H9 (cell line): Measurements from ENCODE around the gene LGMN. TPM values are rescaled to one million over a fixed set of nuclear protein-coding genes. Genes with fewer than 3 reads are reported as not detected.

Experiments
- DNase-seq: peaks from one replicate; pipeline ENCODE4 v3.0.0-alpha.2; 2017
- H2AFZ ChIP-seq: one replicate; pipeline ENCODE4 v1.6.1; 2013; ENCODE audit warnings: mild to moderate bottlenecking, low read length, control low read depth, moderate library complexity
- H2AK5ac ChIP-seq: 2 replicates; pipeline ENCODE4 v1.6.1; 2013; ENCODE audit warnings: low read length, control low read depth, mixed read lengths; ENCODE audit not compliant: insufficient read length
- H2BK120ac ChIP-seq: one replicate; pipeline ENCODE4 v1.6.1; 2013; ENCODE audit warnings: low read depth, mild to moderate bottlenecking, low read length, control low read depth, inconsistent platforms; ENCODE audit not compliant: poor library complexity, severe bottlenecking
- H2BK12ac ChIP-seq: 2 replicates; pipeline ENCODE4 v1.6.1; 2013; ENCODE audit warnings: low read length, control low read depth, mixed read lengths, low read depth; ENCODE audit not compliant: insufficient read length
- H2BK15ac ChIP-seq: 2 replicates; pipeline ENCODE4 v1.6.1; 2013; ENCODE audit warnings: low read depth, low read length, control low read depth
- H2BK20ac ChIP-seq: one replicate; pipeline ENCODE4 v1.6.1; 2013; ENCODE audit warnings: low read depth, mild to moderate bottlenecking, low read length, control low read depth, inconsistent platforms; ENCODE audit not compliant: poor library complexity, severe bottlenecking
- H2BK5ac ChIP-seq: 2 replicates; pipeline ENCODE4 v1.6.1; 2013; ENCODE audit warnings: low read length, control low read depth, mixed read lengths; ENCODE audit not compliant: insufficient read length
- H3K14ac ChIP-seq: 2 replicates; pipeline ENCODE4 v1.6.1; 2013; ENCODE audit warnings: low read length, control low read depth; ENCODE audit not compliant: insufficient read depth
- H3K18ac ChIP-seq: 2 replicates; pipeline ENCODE4 v1.6.1; 2013; ENCODE audit warnings: low read depth, mild to moderate bottlenecking, mixed read lengths, low read length, control low read depth; ENCODE audit not compliant: insufficient read length
- H3K23ac ChIP-seq: 2 replicates; pipeline ENCODE4 v1.6.1; 2013; ENCODE audit warnings: low read length, control low read depth, mixed read lengths, low read depth; ENCODE audit not compliant: insufficient read length
- H3K23me2 ChIP-seq: 2 replicates; pipeline ENCODE4 v1.6.1; 2013; ENCODE audit warnings: low read depth, mild to moderate bottlenecking, mixed read lengths, low read length, control low read depth; ENCODE audit not compliant: insufficient read length, poor library complexity, severe bottlenecking
- H3K27ac ChIP-seq: 2 replicates; pipeline ENCODE4 v1.5.1; 2013; ENCODE audit warnings: low read length, control low read depth, mixed read lengths, low read depth; ENCODE audit not compliant: insufficient read length
- H3K27me3 ChIP-seq: 2 replicates; pipeline ENCODE4 v1.6.1; 2013; ENCODE audit warnings: low read length, control low read depth, inconsistent platforms; ENCODE audit not compliant: insufficient read depth
- H3K4ac ChIP-seq: 2 replicates; pipeline ENCODE4 v1.6.1; 2013; ENCODE audit warnings: low read depth, mild to moderate bottlenecking, control low read depth, inconsistent platforms, low read length, moderate library complexity
- H3K4me1 ChIP-seq: 2 replicates; pipeline ENCODE4 v1.6.1; 2013; ENCODE audit warnings: low read length, control low read depth, inconsistent platforms; ENCODE audit not compliant: insufficient read depth
- H3K4me2 ChIP-seq: 2 replicates; pipeline ENCODE4 v1.6.1; 2013; ENCODE audit warnings: low read length, control low read depth, mixed read lengths; ENCODE audit not compliant: insufficient read length, insufficient read depth
- H3K56ac ChIP-seq: 2 replicates; pipeline ENCODE4 v1.6.1; 2013; ENCODE audit warnings: low read depth, mild to moderate bottlenecking, mixed read lengths, low read length, control low read depth; ENCODE audit not compliant: insufficient read length
- H3K79me1 ChIP-seq: 2 replicates; pipeline ENCODE4 v1.6.1; 2013; ENCODE audit warnings: low read depth, mild to moderate bottlenecking, moderate library complexity, low read length, control low read depth, inconsistent platforms; ENCODE audit not compliant: insufficient read depth, poor library complexity, severe bottlenecking
- H3K79me2 ChIP-seq: 2 replicates; pipeline ENCODE4 v1.6.1; 2013; ENCODE audit warnings: low read length, control low read depth, inconsistent platforms; ENCODE audit not compliant: insufficient read depth
- H3K9ac ChIP-seq: 2 replicates; pipeline ENCODE4 v1.6.1; 2013; ENCODE audit warnings: low read length, control low read depth, mixed read lengths; ENCODE audit not compliant: insufficient read length; ENCODE audit errors: extremely low read depth
- H3K9me3 ChIP-seq: one replicate; pipeline ENCODE4 v1.6.1; 2013; ENCODE audit warnings: low read depth, low read length, inconsistent platforms; ENCODE audit not compliant: control insufficient read depth
- H3T11ph ChIP-seq: one replicate; pipeline ENCODE4 v1.6.1; 2013; ENCODE audit warnings: mild to moderate bottlenecking, low read length, control low read depth, inconsistent platforms
- H4K20me1 ChIP-seq: one replicate; pipeline ENCODE4 v1.6.1; 2013; ENCODE audit not compliant: control insufficient read depth, insufficient read length, insufficient read depth
- H4K5ac ChIP-seq: 2 replicates; pipeline ENCODE4 v1.6.1; 2013; ENCODE audit warnings: low read depth, mild to moderate bottlenecking, mixed read lengths, low read length, control low read depth; ENCODE audit not compliant: insufficient read length
- H4K8ac ChIP-seq: replicated peaks from 2 replicates; pipeline ENCODE4 v1.6.1; 2013; ENCODE audit warnings: low read length, control low read depth, mixed read lengths, low read depth; ENCODE audit not compliant: insufficient read length
- H4K91ac ChIP-seq: 2 replicates; pipeline ENCODE4 v1.6.1; 2013; ENCODE audit warnings: low read depth, mild to moderate bottlenecking, moderate library complexity, mixed read lengths, low read length, control low read depth; ENCODE audit not compliant: insufficient read length
- H3K27ac Mint-ChIP-seq, 3 experiments: 2 replicates in 2 of 3; 3 replicates in 1 of 3; pipeline ENCODE4 v1.8.0; 2020 to 2021; ENCODE audit warnings: mixed read lengths in 3 of 3, mild to moderate bottlenecking in 1 of 3, moderate library complexity in 1 of 3
- H3K27me3 Mint-ChIP-seq: 2 replicates; pipeline ENCODE4 v1.8.0; 2021; ENCODE audit warnings: low read depth, mild to moderate bottlenecking, moderate library complexity, mixed read lengths
- H3K36me3 Mint-ChIP-seq, 3 experiments: 2 replicates in 2 of 3; 3 replicates in 1 of 3; pipeline ENCODE4 v1.8.0; 2020 to 2021; ENCODE audit warnings: low read depth in 3 of 3, mixed read lengths in 3 of 3; ENCODE audit not compliant: insufficient read depth in 1 of 3
- H3K4me1 Mint-ChIP-seq, 2 experiments: 2 replicates each; pipeline ENCODE4 v1.8.0; 2020; ENCODE audit warnings: mixed read lengths in 2 of 2
- H3K4me3 Mint-ChIP-seq, 2 experiments: 2 replicates in 1 of 2; 3 replicates in 1 of 2; pipeline ENCODE4 v1.8.0; 2020 to 2021; ENCODE audit warnings: mild to moderate bottlenecking in 2 of 2, mixed read lengths in 2 of 2, moderate library complexity in 1 of 2
- H3K9me3 Mint-ChIP-seq, 2 experiments: 2 replicates in 1 of 2; 3 replicates in 1 of 2; pipeline ENCODE4 v1.8.0; 2020; ENCODE audit warnings: mild to moderate bottlenecking in 2 of 2, mixed read lengths in 2 of 2, moderate library complexity in 1 of 2
- WGBS: extraction: QIAGEN DNeasy Blood & Tissue Kit; methylation state at CpG from one replicate; pipeline ENCODE4 v1.1.7; 2013; ENCODE audit warnings: missing lambda C conversion rate, low lambda C conversion rate, mixed read lengths; ENCODE audit not compliant: insufficient read length; ENCODE audit errors: extremely low coverage; 5-methylcytosine and 5-hydroxymethylcytosine counted together
- total RNA-seq: library from RNA; stranded (reverse); gene quantifications from 2 replicates; pipeline ENCODE4 v1.2.1, GENCODE V29; 2021
- TF ChIP-seq, protein P1 (sequence below): fragments of 200-600 bp; sonication (generic); conservative IDR thresholded peaks from 3 replicates; pipeline ENCODE4 v1.8.0; 2021; ENCODE audit warnings: antibody characterized with exemption, mild to moderate bottlenecking

The LGMN gene
- total RNA-seq, 1 experiment from 2014 or later, result 55.3 TPM

DNA sequence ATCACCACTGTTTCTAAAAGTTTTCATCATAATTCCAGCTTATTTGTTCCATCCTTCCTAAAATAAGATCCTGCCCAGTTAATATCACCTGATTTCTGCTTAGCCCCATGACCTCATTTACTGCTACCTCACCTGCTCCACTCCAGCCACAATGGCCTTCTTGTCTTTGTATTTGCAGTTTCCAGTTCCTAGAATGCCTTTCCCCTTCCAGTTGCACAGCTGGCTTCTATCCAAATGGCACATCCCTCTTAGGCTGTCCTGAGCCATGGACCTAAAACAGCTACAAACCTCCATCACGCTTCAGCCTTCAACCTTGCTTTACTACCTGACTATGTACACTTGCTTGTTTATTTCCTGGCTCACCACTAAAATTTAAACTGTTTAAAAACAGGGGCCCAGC is 6.5 kb upstream of the LGMN start:
- no peaks in the 10 kb centered on the region for H3K79me2 ChIP-seq
- no peak overlapping the region for H2BK15ac ChIP-seq
- no peak overlapping the region for H3T11ph ChIP-seq
- no peak overlapping the region for H3K56ac ChIP-seq
- H3K14ac ChIP-seq, result no peak overlapping the region
- TF ChIP-seq, protein P1, sequence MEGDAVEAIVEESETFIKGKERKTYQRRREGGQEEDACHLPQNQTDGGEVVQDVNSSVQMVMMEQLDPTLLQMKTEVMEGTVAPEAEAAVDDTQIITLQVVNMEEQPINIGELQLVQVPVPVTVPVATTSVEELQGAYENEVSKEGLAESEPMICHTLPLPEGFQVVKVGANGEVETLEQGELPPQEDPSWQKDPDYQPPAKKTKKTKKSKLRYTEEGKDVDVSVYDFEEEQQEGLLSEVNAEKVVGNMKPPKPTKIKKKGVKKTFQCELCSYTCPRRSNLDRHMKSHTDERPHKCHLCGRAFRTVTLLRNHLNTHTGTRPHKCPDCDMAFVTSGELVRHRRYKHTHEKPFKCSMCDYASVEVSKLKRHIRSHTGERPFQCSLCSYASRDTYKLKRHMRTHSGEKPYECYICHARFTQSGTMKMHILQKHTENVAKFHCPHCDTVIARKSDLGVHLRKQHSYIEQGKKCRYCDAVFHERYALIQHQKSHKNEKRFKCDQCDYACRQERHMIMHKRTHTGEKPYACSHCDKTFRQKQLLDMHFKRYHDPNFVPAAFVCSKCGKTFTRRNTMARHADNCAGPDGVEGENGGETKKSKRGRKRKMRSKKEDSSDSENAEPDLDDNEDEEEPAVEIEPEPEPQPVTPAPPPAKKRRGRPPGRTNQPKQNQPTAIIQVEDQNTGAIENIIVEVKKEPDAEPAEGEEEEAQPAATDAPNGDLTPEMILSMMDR, result no peak
- no peaks in the 10 kb centered on the region for H3K23me2 ChIP-seq
- peaks cover 3 to 7% of the 10 kb centered on the region in 2 experiments; a peak in 2 of 5 replicates for H3K9me3 Mint-ChIP-seq
- H2BK12ac ChIP-seq, result no peak overlapping the region
- no peak overlapping the region for H2BK5ac ChIP-seq
- H3K4ac ChIP-seq, result no peak overlapping the region
- no peak overlapping the region for H2AFZ ChIP-seq
- H4K8ac ChIP-seq, result no peak overlapping the region
- no peak overlapping the region for H3K18ac ChIP-seq
- no peak overlapping the region for H3K4me2 ChIP-seq
- no peak overlapping the region for H3K27ac Mint-ChIP-seq
- H3K27me3 Mint-ChIP-seq, result peaks cover 15% of the 10 kb centered on the region
- no peak overlapping the region for H2BK120ac ChIP-seq
- no peaks in the 10 kb centered on the region for H3K27me3 ChIP-seq
- H2BK20ac ChIP-seq, result no peak overlapping the region
- DNase-seq, result no peak
- no peaks in the 10 kb centered on the region; a peak in 1 of 7 replicates for H3K36me3 Mint-ChIP-seq
- H4K20me1 ChIP-seq, result no peaks in the 10 kb centered on the region
- no peaks in the 10 kb centered on the region for H3K79me1 ChIP-seq
- no peak overlapping the region for H3K23ac ChIP-seq
- H4K5ac ChIP-seq, result no peak overlapping the region
- no peak overlapping the region for H2AK5ac ChIP-seq
- H3K9me3 ChIP-seq, result no peaks in the 10 kb centered on the region
- no peak overlapping the region for H3K27ac ChIP-seq
- no peak overlapping the region for H3K4me3 Mint-ChIP-seq
- no peak overlapping the region for H3K9ac ChIP-seq
- no peak overlapping the region for H4K91ac ChIP-seq
- no CpG with 5 or more reads among the region's 1 CpG for WGBS
- H3K4me1 Mint-ChIP-seq, result 0 out of 4 replicates have a peak, but pooled peaks cover 0 to 5% of the 10 kb centered on the region in 2 experiments
- no peaks in the 10 kb centered on the region for H3K4me1 ChIP-seq
